ENCODE results near the gene RBM22. TPM values are rescaled to one million over a fixed set of nuclear protein-coding genes. Genes with fewer than 3 reads are reported as not detected.

The RBM22 gene
- total RNA-seq, 2 experiments from 2014 or later: 53.1 to 59.7 TPM

DNA sequence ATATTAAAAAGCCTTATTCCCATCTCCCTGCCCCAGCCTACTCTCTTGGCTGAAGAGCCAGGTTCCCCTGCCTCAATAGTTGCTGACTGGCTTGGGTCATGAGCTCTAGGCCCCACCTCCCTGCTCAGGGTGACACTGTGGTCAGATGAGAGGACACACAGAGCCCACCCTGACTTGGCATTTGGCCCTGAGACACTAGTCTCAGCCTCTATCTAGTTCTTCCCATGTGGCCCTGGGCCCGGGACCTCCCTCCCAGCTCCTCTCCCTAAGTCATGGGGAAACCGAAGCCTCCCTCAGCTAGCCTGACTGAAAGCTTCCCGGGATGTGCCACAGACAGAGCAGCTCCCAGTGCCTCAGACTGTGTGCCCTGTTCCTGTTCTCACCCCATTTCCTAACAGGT, 45.6 kb downstream of the RBM22 start:
- ATAC-seq: no peak
- Mint-ChIP-seq H3K9me3 (no peaks in the 10 kb centered on the region), H3K4me1 (ENCODE audit: low read depth) (peaks cover 3% of the 10 kb centered on the region), H3K27ac (no peak overlapping the region), H3K36me3 (ENCODE audit: low read depth) (no peaks in the 10 kb centered on the region), H3K27me3 (no peaks in the 10 kb centered on the region), H3K4me3 (peak overlapping the region; percentile 7)
- ChIA-PET POLR2A (no interaction called here), CTCF (interaction anchor here (1.2 to 4.8 kb wide), 8 partner anchors 9 to 196 kb away, joined by 3 to 49 read pairs (median 4); partner anchors contain the start of gene DCTN4)
- no peak for DNase-seq
- intact Hi-C loops (cut with micrococcal nuclease): no loop called here
- TF ChIP-seq CTCF (IDR thresholded peaks at IDR 0.05): no peak

DNA sequence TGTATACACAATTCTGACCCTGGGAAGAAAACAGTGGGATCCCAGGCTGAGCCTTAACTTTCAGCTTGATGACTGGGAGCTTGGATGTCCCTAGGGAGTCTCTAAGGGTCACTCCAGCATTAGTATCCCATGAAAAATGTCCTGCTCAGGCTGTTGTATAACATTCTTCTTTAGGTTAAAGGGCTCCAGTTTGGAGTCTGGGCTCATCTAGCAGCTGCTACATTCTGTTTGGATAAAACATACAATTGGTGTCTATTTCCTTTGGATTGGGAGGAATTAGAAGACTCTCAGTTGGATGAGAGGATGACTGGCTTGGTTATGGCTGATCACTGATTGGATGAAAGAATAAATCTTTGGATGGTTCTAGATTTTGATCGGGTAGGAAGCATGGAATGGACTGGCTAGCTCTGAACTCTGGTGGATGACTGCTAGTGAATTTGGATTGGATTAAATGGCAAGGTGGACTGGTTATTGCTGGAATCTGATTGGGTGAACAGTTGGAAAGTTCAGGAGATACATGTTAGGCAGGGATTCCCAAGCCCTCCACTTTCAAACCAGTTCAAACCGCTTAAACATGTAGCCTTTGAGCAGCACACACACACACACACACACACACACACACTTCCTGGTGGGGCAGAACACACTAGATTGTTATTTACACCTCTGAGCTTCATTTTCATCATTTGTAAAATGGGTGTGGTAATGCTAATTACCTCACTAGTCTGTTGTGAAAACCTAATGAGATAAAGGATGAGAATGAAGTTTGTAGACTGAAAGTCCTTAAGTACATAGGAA, 46.9 kb downstream of the RBM22 start:
- Mint-ChIP-seq H3K4me3 (no peak overlapping the region), H3K27ac (no peak overlapping the region), H3K36me3 (ENCODE audit: low read depth) (no peaks in the 10 kb centered on the region), H3K27me3 (no peaks in the 10 kb centered on the region), H3K9me3 (no peaks in the 10 kb centered on the region), H3K4me1 (ENCODE audit: low read depth) (peaks cover 3% of the 10 kb centered on the region)
- ChIA-PET CTCF (interaction anchor here (0.6 to 4.8 kb wide), 7 partner anchors 88 to 197 kb away, joined by 3 to 49 read pairs (median 3); no protein-coding TSS in a partner anchor), POLR2A (interaction anchor here (1.0 kb wide), 1 partner anchor 195 kb away, joined by 3 read pairs; no protein-coding TSS in a partner anchor)
- ATAC-seq (no peak), DNase-seq (no peak)
- intact Hi-C loops (cut with micrococcal nuclease): no loop called here
- TF ChIP-seq CTCF (IDR thresholded peaks at IDR 0.05): no peak

DNA sequence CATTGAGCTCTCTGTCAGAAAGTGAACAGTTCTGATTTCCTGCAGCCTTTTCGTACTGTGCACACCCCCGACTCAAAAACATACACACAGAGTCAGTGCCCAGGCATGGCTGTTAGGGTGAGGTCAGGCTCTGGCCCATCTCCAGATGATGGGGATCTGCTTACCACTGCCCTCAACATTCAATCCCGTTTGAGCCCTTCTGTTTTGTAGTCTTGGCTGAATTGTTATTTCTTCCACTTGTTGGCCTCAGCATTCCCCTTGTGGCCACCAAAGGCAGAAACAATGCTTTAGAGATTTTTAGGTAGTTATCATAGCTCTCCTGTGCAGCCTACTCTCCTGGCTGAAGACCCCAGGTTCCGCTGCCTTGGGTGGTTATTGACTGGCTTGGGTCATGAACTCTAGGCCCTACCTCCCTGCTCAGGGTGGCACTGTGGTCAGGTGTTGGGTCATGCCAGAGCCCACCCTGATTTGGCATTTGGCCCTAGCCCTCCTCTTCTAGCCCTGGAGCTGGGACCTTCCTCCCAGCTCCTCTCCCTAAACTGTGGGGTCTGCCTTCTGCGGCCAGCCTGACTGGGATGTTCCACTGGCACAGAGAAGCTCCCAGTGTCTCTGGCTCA, 47.6 kb downstream of the RBM22 start:
- no peaks in the 10 kb centered on the region for H3K9me3 Mint-ChIP-seq
- intact Hi-C loops (cut with micrococcal nuclease): no loop called here
- no peaks in the 10 kb centered on the region for H3K36me3 Mint-ChIP-seq (ENCODE audit: low read depth)
- no peak overlapping the region for H3K4me3 Mint-ChIP-seq
- ATAC-seq: no peak
- TF ChIP-seq CTCF (IDR thresholded peaks at IDR 0.05): no peak
- POLR2A ChIA-PET: interaction anchor here (0.7 to 1.0 kb wide), 2 partner anchors 47 to 194 kb away, joined by 3 read pairs; partner anchors contain the start of gene RBM22
- peaks cover 3% of the 10 kb centered on the region for H3K4me1 Mint-ChIP-seq (ENCODE audit: low read depth)
- no peaks in the 10 kb centered on the region for H3K27me3 Mint-ChIP-seq
- H3K27ac Mint-ChIP-seq: no peak overlapping the region
- CTCF ChIA-PET: interaction anchor here (1.0 to 4.8 kb wide), 3 partner anchors 93 to 196 kb away, joined by 3 to 49 read pairs (median 7); no protein-coding TSS in a partner anchor
- DNase-seq: no peak

- Mint-ChIP-seq H3K27ac (no peak overlapping the region), H3K9me3 (no peaks in the 10 kb centered on the region), H3K27me3 (no peaks in the 10 kb centered on the region), H3K4me3 (no peak overlapping the region), H3K4me1 (ENCODE audit: low read depth) (peaks cover 3% of the 10 kb centered on the region), H3K36me3 (ENCODE audit: low read depth) (no peaks in the 10 kb centered on the region)
- no peak for DNase-seq
- intact Hi-C loops (cut with micrococcal nuclease): no loop called here
- no peak for ATAC-seq
- ChIA-PET POLR2A (no interaction called here), CTCF (interaction anchor here (0.6 to 4.8 kb wide), 4 partner anchors 23 to 100 kb away, joined by 3 to 49 read pairs (median 3); no protein-coding TSS in a partner anchor)
- no peak for TF ChIP-seq CTCF (IDR thresholded peaks at IDR 0.05)
Measured at GRCh38 chr5:150651924-150652671, 48.8 kb downstream of the RBM22 start.
